Astrocyte of the spinal cord (primary cell): Measurements from ENCODE around the gene ADAMTS8.

Source experiments
- DNase-seq: peaks from one replicate; pipeline ENCODE4 v3.0.0; 2011; ENCODE audit warnings: low read depth, low spot score
- H3K4me3 ChIP-seq: 2 replicates; pipeline ENCODE4 v1.5.1; 2011; ENCODE audit warnings: low read depth, mild to moderate bottlenecking, low read length, moderate library complexity
- in situ Hi-C: cut with HindIII; loops from 2 replicates; pipeline ENCODE4 v1.10.0; 2017; ENCODE audit warnings: low sequenced_read_pairs
- TF ChIP-seq, protein P1 (sequence below): IDR thresholded peaks from 2 replicates; pipeline ENCODE4 v1.5.1; 2012; ENCODE audit warnings: low read depth, mild to moderate bottlenecking, low read length, inconsistent platforms

The ADAMTS8 gene

DNA sequence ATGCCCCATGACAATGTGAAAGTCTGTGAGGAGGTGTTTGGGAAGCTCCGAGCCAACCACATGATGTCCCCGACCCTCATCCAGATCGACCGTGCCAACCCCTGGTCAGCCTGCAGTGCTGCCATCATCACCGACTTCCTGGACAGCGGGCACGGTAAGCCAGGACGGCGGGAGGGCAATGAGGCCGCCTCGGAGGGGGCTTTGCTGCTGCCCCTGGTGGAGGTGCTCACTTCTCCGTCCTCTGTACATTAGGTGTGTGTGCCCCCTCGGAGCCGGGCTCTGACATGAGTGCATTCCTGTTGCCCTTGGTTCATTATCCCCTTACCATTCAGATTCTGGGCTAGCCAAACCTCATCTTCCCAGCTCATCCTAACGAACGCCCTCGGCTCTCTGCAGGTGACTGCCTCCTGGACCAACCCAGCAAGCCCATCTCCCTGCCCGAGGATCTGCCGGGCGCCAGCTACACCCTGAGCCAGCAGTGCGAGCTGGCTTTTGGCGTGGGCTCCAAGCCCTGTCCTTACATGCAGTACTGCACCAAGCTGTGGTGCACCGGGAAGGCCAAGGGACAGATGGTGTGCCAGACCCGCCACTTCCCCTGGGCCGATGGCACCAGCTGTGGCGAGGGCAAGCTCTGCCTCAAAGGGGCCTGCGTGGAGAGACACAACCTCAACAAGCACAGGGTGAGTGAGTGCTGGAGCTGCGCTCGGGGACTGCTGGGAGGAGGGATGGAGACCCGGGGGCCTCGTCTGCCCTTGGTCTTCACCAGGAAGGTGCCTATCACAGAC is 33.9 kb upstream of the ADAMTS8 start:
- no peak overlapping the region for H3K4me3 ChIP-seq
- TF ChIP-seq, protein P1, sequence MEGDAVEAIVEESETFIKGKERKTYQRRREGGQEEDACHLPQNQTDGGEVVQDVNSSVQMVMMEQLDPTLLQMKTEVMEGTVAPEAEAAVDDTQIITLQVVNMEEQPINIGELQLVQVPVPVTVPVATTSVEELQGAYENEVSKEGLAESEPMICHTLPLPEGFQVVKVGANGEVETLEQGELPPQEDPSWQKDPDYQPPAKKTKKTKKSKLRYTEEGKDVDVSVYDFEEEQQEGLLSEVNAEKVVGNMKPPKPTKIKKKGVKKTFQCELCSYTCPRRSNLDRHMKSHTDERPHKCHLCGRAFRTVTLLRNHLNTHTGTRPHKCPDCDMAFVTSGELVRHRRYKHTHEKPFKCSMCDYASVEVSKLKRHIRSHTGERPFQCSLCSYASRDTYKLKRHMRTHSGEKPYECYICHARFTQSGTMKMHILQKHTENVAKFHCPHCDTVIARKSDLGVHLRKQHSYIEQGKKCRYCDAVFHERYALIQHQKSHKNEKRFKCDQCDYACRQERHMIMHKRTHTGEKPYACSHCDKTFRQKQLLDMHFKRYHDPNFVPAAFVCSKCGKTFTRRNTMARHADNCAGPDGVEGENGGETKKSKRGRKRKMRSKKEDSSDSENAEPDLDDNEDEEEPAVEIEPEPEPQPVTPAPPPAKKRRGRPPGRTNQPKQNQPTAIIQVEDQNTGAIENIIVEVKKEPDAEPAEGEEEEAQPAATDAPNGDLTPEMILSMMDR, result no peak
- in situ Hi-C loops, result no loop called here
- no peak for DNase-seq

DNA sequence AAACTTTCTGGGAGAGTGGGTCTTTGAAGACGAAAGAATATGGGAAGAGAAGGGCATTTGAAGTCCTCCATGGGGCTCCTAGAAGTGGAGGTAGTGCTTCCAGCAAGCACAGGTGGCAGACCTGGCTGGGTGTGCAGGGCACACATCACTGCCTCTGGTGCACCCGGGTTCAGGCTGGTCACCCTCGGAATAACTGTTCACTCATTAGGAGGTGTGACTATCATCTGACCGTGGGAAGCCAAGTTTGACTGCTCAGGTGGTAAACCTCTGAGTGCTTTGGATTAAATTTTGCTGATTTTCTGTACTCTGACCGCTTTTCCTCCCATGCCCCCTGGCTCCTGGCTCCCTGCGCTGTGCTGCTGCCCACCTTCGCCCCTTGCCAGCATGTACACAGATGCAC is 31.1 kb upstream of the ADAMTS8 start:
- in situ Hi-C loops, result no loop called here
- no peak for DNase-seq

DNA sequence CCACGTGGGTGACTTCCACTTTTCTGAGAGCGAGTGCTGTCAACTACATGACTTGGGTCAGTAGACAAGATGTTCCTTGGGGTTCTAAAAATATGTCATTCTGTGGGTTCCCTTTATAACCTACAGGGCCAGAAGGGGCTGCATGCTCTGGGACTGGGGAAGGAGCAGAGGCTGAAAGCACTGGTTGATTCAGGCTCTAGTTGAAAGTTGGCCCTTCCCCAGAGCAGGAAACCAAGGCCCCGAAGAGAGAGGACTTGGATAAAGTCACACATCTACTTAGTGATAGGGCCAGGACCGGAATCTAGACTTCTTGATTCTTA is 30.0 kb upstream of the ADAMTS8 start:
- no peak for DNase-seq
- H3K4me3 ChIP-seq, result no peak overlapping the region
- TF ChIP-seq, protein P1, result no peak
- in situ Hi-C loops, result no loop called here

More for the DNA sequence above, 31.1 kb upstream of the ADAMTS8 start:
- no peak overlapping the region for H3K4me3 ChIP-seq
- TF ChIP-seq, protein P1, result no peak

DNA sequence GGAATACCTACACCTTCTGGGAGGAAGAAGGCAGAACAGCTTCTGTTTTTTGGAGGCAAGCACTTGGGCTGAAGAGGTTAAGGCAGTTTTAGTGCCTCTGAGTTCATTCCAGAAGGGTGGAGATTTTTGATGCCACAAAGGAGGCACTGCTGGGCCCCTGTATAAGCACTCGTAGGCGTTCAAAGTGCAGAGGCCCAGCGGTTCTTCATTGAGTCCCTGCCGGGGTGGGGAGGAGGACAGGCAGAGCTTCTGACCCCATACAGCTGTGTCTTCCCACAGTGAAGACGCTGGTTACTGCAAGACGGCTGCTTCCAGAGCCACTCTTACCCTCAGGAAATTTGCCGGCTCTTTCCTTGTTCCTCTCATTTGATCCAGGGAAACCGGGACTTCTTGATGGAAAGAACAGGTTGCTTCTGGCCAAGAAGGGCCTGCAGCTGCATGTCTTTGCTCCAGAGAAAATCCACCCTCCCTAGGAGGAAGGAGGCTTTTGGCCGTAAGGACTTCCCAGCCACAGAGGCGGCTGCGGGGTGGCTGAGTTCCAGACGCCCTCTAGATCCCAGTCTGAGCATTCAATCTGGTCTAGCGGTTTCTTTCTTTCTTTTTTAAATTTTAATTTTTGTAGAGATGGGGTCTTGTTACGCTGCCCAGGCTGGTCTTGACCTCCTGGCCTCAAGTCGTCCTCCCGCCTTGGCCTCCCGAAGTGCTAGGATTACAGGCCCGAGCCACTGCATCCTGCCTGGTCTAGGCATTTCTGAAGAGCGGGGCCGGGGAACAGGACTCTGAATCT is 29.4 kb upstream of the ADAMTS8 start:
- no peak overlapping the region for H3K4me3 ChIP-seq
- TF ChIP-seq, protein P1, result no peak
- no peak for DNase-seq
- in situ Hi-C loops, result no loop called here

DNA sequence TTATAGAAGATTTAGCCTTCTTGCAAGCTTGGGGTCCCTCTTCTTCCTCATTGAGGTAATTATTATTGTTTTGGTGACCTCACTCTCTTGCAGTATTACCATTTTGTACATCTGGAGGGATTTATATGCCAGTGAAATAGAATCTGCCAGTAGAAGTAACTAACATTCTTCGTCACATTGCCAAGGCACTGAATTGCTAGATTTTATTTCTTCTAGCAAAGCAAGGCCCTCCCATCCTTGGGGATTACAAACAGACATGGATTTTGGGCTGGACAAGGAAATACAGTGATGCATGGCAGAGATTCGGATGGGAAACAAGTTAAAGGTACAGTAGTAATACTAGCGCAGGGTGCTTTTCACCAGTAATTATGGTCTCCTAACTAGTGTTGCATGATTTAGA is 27.9 kb upstream of the ADAMTS8 start:
- H3K4me3 ChIP-seq, result no peak overlapping the region
- in situ Hi-C loops, result no loop called here
- no peak for DNase-seq
- TF ChIP-seq, protein P1, result no peak

DNA sequence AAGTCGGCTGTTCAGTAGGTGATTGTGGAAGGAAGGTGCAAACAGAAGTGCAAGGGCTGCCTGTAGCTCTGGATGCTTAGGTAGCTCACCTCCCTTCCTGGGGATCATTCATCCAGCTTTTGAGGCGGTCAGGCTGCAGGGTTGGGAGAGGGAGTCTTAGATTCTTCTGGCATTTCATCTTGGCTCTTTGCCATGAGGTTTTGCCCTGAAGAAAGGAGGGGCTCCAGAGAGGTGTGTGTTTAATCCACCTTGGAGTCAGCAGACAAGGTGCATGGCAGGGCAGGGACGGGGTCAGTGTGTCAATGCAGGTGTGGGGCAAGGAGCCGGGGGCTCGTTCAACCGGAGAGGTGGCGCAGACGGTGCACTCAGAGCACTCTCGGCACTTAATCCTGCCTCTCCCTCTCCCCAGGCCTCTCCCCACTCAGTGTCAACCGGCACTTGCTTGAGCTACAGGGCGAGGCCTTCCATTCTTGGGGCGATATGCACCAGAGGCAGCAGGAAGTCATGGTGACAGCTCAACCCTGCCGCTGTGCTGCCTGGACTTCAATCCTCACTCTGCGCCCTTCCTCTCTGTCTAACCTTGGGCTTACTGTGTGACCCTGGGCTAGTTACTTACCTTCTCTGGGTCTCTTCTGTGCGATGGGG is 27.2 kb upstream of the ADAMTS8 start:
- in situ Hi-C loops, result no loop called here

More for the DNA sequence above, 27.2 kb upstream of the ADAMTS8 start:
- no peak overlapping the region for H3K4me3 ChIP-seq
- TF ChIP-seq, protein P1, result no peak
- DNase-seq, result no peak
